Nephron (organoid): Measurements from ENCODE around the gene ATF7IP2.
"Not testable (repeated sequence)": the region's sequence is repeated elsewhere in the genome, so short reads cannot be mapped to it uniquely, and the experiment has no call there.

Experiments used
- H3K27ac Mint-ChIP-seq, 3 experiments: 2 replicates each; pipeline ENCODE4 v1.8.0; 2020; ENCODE audit warnings: mixed read lengths in 3 of 3, mild to moderate bottlenecking in 2 of 3, moderate library complexity in 1 of 3
- H3K27me3 Mint-ChIP-seq: 2 replicates; pipeline ENCODE4 v1.8.0; 2021; ENCODE audit warnings: low read depth, mild to moderate bottlenecking, moderate library complexity, mixed read lengths
- H3K36me3 Mint-ChIP-seq: 2 replicates; pipeline ENCODE4 v1.8.0; 2020; ENCODE audit warnings: low read depth, mixed read lengths
- H3K4me1 Mint-ChIP-seq: 2 replicates; pipeline ENCODE4 v1.8.0; 2020; ENCODE audit warnings: mixed read lengths
- H3K4me3 Mint-ChIP-seq, 3 experiments: 2 replicates each; pipeline ENCODE4 v1.8.0; 2020; ENCODE audit warnings: mild to moderate bottlenecking in 3 of 3, mixed read lengths in 3 of 3, moderate library complexity in 2 of 3
- H3K9me3 Mint-ChIP-seq: 2 replicates; pipeline ENCODE4 v1.8.0; 2020; ENCODE audit warnings: mixed read lengths
- TF ChIP-seq, protein P1 (sequence below), 3 experiments: fragments of 200-600 bp; sonication (generic); IDR thresholded peaks; one replicate each; pipeline ENCODE4 v1.5.0; 2021; ENCODE audit warnings: antibody characterized with exemption in 3 of 3; ENCODE audit not compliant: unreplicated experiment in 3 of 3

Gene ATF7IP2

DNA sequence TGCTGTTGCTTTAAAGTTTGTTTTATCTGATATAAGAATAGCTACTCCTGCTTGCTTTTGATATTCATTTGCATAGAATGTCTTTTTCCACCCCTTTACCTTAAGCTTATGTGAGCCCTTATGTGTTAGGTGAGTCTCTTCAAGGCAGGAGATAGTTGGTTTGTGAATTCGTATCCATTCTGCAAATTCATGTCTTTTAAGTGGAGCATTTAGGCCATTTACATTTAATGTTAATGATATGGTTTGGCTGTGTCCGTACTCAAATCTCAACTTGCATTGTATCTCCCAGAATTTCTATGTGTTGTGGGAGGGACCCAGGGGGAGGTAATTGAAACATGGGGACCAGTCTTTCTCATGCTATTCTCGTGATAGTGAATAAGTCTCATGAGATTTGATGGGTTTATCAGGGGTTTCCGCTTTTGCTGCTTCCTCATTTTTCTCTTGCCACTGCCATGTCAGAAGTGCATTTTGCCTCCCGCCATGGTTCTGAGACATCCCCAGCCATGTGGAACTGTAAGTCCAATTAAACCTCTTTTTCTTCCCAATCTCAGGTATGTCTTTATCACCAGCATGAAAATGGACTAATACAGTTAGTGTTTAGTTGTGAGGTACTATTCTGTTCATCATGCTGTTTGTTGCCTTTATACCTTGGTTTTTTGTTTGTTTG lies 27.2 kb downstream of the ATF7IP2 start:
- H3K36me3 Mint-ChIP-seq: peaks cover 95% of the 10 kb centered on the region
- peaks cover 92% of the 10 kb centered on the region for H3K9me3 Mint-ChIP-seq
- no peak overlapping the region for H3K4me3 Mint-ChIP-seq
- H3K27ac Mint-ChIP-seq: no peak overlapping the region
- no peaks in the 10 kb centered on the region for H3K4me1 Mint-ChIP-seq
- TF ChIP-seq, protein P1, sequence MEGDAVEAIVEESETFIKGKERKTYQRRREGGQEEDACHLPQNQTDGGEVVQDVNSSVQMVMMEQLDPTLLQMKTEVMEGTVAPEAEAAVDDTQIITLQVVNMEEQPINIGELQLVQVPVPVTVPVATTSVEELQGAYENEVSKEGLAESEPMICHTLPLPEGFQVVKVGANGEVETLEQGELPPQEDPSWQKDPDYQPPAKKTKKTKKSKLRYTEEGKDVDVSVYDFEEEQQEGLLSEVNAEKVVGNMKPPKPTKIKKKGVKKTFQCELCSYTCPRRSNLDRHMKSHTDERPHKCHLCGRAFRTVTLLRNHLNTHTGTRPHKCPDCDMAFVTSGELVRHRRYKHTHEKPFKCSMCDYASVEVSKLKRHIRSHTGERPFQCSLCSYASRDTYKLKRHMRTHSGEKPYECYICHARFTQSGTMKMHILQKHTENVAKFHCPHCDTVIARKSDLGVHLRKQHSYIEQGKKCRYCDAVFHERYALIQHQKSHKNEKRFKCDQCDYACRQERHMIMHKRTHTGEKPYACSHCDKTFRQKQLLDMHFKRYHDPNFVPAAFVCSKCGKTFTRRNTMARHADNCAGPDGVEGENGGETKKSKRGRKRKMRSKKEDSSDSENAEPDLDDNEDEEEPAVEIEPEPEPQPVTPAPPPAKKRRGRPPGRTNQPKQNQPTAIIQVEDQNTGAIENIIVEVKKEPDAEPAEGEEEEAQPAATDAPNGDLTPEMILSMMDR (IDR thresholded peaks at IDR 0.05; ENCODE audit: unreplicated experiment in 3 of 3): no peak
- H3K27me3 Mint-ChIP-seq: no peaks in the 10 kb centered on the region

DNA sequence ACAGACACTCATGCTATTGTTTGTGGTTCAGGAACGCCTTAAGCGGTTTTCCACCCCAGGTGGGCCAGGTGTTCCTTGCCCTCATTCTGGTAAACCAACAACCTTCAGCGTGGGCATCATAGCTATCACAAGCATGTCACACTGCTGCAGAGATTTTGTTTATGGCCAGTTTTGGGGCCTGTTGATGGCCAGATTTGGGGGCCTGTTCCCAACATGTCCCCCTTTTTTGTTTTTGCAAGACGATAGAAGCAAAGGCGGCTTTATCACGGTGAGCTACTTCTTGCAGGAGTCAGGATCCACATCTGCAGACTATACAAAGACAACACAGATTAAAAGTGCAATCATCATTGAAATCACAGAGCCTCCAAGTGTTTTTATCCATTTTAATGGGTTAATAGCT lies 32.3 kb downstream of the ATF7IP2 start:
- Mint-ChIP-seq H3K9me3 (peaks cover 62% of the 10 kb centered on the region), H3K36me3 (peaks cover 86% of the 10 kb centered on the region)
- not testable (repeated sequence) for H3K27me3 Mint-ChIP-seq, H3K4me3 Mint-ChIP-seq, H3K27ac Mint-ChIP-seq, H3K4me1 Mint-ChIP-seq

DNA sequence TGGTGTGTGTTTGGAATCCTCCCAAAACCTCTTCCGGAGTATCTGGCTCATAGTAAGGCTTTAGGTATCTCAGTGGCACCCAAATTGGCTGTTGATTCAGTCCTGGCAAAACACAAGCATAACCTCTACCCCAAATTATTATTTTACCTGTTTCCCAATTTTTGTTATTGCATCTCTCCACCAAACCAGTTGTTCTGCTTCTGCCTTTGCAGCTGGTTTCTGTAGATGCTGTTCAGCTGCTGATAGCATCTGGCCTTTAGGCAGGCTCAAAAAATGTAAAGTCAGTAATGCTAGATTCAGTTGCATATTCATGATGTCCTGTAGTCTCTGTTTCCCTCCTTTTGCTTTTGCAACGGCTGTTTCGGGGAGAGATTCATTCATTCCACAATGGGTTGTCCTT lies 33.8 kb downstream of the ATF7IP2 start:
- H3K27ac Mint-ChIP-seq: no peak overlapping the region
- TF ChIP-seq, protein P1 (IDR thresholded peaks at IDR 0.05; ENCODE audit: unreplicated experiment in 3 of 3): no peak
- peaks cover 47% of the 10 kb centered on the region for H3K9me3 Mint-ChIP-seq
- H3K4me3 Mint-ChIP-seq: no peak overlapping the region
- no peaks in the 10 kb centered on the region for H3K4me1 Mint-ChIP-seq
- no peaks in the 10 kb centered on the region for H3K27me3 Mint-ChIP-seq
- H3K36me3 Mint-ChIP-seq: peaks cover 78% of the 10 kb centered on the region

DNA sequence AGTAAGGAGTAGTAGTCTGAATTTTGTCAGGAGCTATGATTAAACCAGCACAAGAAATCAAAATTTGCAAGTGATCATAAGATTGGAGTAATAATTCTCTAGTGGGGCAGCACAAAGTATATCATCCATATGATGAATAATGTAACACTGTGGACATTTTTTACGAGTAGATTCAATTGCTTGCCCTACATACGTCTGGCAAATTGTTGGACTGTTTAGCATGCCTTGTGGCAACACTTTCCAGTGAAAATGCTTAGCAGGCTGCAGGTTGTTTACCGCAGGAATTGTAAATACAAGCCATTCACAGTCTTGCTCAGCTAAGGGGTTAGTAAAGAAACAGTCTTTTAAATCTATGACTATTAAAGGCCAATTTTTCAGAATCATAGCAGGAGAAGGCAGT lies 35.7 kb downstream of the ATF7IP2 start:
- H3K4me3 Mint-ChIP-seq: no peak overlapping the region
- no peaks in the 10 kb centered on the region for H3K4me1 Mint-ChIP-seq
- no peaks in the 10 kb centered on the region for H3K27me3 Mint-ChIP-seq
- TF ChIP-seq, protein P1 (IDR thresholded peaks at IDR 0.05; ENCODE audit: unreplicated experiment in 3 of 3): no peak
- peaks cover 60% of the 10 kb centered on the region for H3K36me3 Mint-ChIP-seq
- no peak overlapping the region for H3K27ac Mint-ChIP-seq
- H3K9me3 Mint-ChIP-seq: peaks cover 29% of the 10 kb centered on the region

DNA sequence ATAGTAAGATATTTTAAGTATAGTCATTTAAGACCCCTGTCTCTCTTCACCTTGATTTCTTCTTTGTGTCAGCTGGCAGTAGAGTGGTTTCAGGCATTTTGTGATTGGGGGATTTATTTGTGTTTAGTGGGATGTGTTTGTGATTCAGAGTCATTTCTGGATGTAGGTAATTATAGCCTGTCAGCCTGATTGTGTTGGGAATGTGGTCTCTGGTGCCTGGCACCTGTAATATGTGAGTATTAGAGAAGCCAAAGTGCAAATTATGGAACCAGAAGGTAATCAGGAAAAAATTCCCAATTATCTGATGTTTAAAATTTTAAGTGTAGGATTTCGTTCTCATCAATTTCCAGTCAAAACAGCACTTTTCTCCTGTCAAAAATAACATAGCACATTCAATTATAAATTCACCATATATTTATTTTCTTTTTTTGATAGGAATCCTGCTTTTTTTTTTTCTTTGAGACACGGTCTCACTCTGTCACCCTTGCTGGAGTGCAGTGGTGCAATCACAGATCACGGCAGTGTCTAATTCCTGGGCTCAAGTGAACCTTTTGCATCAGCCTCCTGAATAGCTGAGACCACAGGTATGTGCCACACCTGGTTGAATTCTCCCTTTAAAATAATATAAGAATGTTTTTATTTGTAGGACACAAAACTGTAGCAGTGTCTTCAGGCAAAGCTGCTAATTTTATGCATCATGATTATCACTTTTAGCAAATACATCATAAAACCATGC lies 42.7 kb downstream of the ATF7IP2 start:
- TF ChIP-seq, protein P1 (IDR thresholded peaks at IDR 0.05; ENCODE audit: unreplicated experiment in 3 of 3): no peak
- peaks cover 27% of the 10 kb centered on the region for H3K36me3 Mint-ChIP-seq
- no peak overlapping the region for H3K27ac Mint-ChIP-seq
- no peaks in the 10 kb centered on the region for H3K9me3 Mint-ChIP-seq
- H3K4me3 Mint-ChIP-seq: no peak overlapping the region
- no peaks in the 10 kb centered on the region for H3K27me3 Mint-ChIP-seq
- no peaks in the 10 kb centered on the region for H3K4me1 Mint-ChIP-seq

DNA sequence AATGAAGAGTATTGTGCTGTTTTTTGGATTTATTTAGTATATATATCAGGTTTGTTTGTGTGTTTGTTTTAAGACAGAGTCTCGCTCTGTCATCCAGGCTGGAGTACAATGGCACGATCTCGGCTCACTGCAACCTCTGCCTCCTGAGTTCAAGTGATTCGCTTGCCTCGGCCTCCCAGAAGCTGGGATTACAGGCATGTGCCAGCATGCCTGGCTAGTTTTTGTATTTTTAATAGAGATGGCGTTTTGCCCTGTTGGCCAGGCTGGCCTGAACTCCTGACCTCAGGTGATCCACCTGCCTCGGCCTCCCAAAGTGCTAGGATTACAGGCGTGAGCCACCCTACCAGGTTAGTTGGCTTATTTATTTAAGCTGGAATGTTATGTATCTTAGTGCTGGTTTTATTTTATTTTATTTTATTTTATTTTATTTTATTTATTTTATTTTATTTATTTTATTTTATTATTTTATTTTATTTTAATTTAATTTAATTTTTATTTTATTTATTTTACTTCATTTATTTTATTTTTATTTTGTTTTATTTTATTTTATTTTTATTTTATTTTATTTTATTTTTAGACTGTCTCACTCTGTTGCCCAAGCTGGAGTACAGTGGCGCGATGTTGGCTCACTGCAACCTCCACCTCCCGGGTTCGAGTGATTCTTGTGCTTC lies 43.6 kb downstream of the ATF7IP2 start:
- H3K4me1 Mint-ChIP-seq, H3K27ac Mint-ChIP-seq, H3K9me3 Mint-ChIP-seq, H3K4me3 Mint-ChIP-seq, H3K27me3 Mint-ChIP-seq: not testable (repeated sequence)
- peaks cover 32% of the 10 kb centered on the region for H3K36me3 Mint-ChIP-seq
